SK-MEL-5 (cell line): ENCODE results near the gene DCLK1. TPM values are rescaled to one million over a fixed set of nuclear protein-coding genes. Genes with fewer than 3 reads are reported as not detected.

Experiments used
- DNase-seq: peaks from one replicate; pipeline ENCODE4 v3.0.0-alpha.2; 2016; ENCODE audit warnings: low read depth, low spot score
- in situ Hi-C: cut with HindIII; loops from 2 replicates; pipeline ENCODE4 v1.10.0; 2016; ENCODE audit warnings: low sequenced_read_pairs, high pct_unique_total_duplicates, low pct_unique_long_range_greater_than_20kb
- total RNA-seq: library from RNA; depleted of rRNA; stranded (reverse); fragments of >200 nt; shearing (Covaris generic); gene quantifications from 2 replicates; pipeline ENCODE4 v1.2.3, GENCODE V29; 2014

The DCLK1 gene
- total RNA-seq, 1 experiment from 2014 or later = 35.6 TPM

DNA sequence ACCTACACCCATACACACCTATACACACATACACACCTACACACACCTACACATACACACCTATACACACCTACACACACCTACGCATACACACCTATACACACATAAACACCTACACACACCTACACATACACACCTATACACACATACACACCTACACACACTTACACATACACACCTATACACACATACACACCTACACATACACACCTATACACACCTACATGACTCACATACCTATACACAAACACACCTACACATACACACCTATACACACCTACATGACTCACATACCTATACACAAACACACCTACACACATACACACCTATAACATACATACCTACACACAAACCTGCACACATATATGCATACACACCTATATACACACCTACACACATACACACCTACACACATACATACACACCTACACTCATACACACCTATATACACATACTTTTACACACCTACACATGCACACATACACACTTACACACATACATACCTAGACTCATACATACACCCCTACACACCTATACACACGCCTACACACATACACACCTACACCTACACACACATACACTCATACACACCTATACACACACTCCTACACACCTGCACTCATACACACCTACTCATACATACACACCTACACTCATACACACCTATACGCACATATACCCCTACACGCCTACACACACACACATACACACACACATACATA, 368.0 kb downstream of the DCLK1 start:
- DNase-seq = no peak
- in situ Hi-C loops = no loop called here

DNA sequence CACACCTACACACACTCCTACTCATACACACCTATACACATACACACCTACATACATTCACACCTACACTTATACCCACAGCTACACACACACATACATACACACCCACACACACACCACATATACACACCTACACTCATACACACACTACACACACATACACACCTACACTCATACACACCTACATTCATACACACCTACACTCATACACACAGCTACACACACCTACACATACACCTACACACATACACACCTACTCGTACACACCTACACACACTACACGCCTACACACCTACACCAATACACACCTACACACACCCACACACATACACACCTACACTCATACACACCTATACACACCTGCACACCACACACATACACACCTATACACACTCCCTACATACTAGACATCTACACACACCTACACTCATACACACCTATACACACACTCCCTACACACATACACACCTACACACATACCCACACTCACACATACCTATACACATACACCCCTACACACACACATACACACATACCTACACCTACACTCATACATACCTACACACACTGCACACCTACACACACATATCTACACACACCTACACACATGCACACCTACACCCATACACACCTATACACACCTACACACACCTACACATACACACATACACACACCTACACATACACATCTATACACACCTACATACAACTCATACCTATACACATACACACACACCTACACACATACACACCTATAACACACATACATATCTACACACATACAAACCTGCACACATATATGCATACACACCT, 369.5 kb downstream of the DCLK1 start:
- DNase-seq = no peak
- in situ Hi-C loops = no loop called here

DNA sequence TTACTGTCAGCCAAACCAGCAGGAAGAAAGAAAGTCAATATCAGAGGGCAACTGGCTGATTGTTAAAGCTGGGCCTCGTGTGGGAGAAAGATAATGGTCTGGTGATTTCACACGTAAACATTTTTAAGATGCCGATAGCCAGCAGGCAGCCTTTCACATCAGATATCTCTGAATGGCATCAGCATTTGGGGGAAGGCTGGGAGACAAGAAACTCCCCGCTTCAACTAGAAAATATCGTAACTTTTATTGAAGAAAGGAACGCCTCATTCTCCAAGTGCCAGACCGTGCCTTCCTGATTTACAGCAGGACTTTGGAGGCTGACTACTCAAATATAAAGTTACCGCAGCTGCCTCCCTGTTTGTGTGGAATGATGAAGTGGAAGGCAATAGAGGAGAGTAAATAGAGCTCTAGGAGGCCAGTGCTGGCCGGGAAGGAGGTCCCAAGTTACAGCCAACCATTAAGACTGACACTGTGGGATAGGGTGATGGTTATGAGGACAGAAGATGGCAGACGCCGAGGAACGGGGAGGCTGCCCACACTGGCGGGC, 370.4 kb downstream of the DCLK1 start:
- in situ Hi-C loops = no loop called here
- DNase-seq = no peak

DNA sequence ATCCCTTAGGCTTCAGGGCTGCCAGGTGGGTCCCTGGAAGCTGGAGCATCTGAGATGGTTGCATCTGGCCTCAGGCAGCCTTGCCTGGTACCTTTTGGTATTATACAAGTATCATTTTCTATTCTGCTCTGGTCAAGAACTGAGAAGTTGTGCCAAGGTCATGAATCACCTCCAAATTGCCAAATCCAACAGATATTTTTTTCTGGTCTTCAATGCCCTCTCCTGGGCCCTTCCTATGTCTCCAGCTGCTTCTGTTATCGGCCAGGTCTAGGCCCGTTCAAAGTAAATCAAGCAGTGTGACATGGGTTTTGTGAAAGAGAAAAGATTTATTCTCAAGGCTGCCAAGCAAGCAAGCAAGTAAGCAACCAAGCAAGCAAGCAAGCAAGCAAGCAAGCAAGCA, 383.6 kb downstream of the DCLK1 start:
- in situ Hi-C loops = no loop called here
- no peak for DNase-seq

DNA sequence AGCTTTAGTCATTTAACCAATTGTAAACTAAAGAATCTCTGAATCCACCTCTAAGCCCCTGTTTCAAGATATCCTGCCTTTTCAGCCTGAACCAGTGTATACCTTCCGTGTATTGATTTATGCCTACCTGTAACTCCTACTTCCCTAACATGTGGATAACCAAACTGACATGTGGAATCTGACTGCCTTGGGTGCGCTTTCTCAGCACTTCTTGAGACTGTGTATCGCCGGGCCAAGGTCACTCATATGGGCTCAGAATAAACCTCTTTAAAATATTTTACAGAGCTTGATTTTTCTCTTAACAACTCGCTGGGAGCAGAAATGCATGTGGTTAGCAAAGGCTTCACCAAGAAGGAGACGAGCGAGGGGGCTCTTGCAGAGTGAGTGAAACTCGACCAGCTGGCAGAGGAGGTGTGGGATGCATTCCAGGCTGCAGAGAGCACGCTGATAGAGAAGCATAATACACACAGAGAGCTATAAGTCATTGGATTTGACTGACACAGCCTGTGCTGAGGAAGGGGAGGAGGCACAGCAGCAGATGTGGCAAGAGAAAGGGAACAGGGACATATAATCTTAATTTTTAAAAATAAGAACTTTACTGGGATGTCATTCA, 386.5 kb downstream of the DCLK1 start:
- in situ Hi-C loops = no loop called here
- no peak for DNase-seq

DNA sequence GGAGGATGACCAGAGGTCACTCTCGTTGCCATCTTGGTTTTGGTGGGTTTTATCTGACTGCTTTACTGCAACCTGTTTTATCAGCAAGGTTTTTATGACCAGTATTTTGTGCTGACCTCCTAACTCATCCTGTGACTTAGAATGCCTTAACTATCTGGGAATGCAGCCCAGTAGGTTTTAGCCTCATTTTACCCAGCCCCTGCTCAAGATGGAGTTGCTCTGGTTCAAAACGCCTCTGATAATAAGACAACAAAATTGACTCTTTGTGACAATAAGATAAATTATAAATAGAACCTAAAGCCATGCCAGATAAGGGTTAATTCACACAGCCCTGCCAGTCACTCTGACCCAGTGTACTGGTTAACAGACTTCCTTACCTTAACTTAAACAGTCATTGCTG, 387.0 kb downstream of the DCLK1 start:
- no peak for DNase-seq
- in situ Hi-C loops = no loop called here

DNA sequence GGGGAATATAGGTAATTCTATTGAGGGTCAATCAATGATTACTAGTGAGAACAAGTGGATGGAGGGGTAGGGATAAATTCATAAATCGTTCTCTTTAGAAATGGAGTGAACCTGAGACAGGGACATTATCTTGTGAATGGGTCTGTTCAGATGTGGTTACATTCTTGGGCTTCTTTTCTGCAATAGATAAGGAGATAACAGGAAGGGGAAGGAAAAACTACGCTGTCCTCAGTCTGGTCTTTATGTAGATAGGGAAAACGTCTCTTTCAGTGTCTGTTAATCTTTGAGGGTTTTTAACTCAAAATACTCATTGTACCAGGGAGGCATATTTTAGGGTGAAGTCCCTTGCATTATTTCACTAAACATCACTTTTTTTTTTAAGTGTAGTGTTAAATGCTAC, 388.0 kb downstream of the DCLK1 start:
- DNase-seq = no peak
- in situ Hi-C loops = no loop called here

DNA sequence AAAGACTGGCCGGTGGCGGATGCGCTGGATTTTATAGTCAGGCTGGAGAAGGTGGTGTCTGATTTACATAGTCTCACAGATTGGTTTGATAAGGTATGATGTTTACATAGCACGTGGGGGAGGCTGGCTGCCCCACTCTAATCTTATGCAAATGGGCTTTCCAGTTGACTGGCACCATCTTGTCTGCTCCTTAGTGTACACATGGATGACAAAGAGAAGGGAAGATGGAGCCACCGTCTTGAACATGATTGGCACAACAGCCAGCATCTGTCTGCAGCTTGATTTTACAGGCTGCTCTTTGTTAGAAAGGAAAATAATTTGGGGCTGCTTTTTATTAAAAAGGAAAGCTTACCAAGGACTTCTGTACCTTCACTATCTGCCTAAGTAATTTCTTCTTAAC, 389.5 kb downstream of the DCLK1 start:
- in situ Hi-C loops = no loop called here
- no peak for DNase-seq

DNA sequence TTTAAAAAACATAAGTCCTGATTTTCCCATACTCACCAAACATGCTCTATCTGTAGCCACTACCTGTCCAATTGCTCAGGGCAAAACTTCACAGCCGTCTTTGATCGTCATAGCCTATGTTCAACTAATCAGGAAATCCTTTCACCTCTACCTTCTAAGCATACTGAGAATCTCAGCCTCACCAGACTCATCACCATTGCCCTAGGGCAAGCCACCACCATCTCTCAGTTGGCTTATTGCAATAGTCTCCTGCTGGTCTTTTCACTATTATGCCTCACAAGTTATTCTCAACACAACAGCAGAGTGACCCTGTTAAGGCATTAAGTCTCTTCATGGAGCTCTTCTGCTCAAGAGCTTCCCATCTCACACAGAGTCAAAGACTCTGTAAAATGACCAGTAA, 394.3 kb downstream of the DCLK1 start:
- DNase-seq = no peak
- in situ Hi-C loops = no loop called here

DNA sequence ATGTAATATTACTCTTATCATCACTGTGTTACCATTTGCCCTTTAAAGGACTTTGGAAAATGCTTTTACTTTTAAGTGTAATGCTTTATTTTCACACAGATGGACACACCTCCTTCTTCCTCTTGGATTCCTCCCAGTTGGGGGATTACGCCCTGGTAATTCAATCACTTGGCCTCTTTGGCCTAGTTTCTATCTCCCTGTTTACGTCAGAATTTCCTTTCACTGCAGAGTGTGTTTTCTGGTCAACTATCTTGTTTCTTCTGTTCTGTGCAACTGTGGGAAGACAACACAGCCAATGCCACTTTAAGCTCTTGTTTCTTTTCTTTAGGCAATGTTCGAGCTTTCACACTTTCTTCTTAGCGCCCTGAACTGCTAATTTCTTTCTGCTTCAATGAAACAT, 397.4 kb downstream of the DCLK1 start:
- in situ Hi-C loops = no loop called here
- DNase-seq = no peak

DNA sequence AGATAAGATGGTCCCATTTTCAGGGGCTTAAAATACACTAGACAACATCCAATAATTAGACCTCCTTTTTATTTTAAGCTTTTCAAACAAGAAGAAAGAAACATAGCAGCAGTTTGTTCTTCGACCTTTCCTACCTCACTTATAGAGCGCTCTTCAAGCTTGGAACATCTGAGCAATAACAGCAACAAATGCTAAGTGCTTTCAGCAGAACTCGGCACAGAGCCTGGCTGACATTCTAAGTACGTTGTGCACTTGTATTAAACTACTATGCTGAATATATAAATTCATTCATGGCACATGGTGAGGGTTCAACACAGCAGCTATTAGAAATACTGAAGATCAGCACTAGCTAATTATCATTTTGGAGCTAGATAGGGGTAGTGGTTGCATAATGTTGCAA, 398.6 kb downstream of the DCLK1 start:
- in situ Hi-C loops = no loop called here
- no peak for DNase-seq

DNA sequence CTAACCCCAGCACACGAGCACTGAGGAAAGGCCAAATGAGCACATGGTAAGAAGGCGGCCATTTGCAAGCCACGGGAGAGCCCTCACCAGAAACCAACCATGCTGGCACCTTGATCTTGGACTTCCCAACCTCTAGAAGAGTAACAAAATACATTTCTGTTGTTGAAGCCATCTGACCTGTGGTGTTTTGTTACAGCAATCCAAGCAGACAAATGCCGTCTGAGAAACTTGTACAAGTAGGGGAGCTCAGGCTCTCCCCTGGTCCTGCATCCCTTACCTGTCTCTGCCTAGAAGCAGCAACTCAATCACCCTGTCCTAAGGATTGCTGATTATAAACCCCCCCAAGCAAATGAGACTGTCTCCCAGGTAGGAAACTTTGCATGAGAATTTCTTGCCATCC, 399.7 kb downstream of the DCLK1 start:
- DNase-seq = no peak
- in situ Hi-C loops = no loop called here

DNA sequence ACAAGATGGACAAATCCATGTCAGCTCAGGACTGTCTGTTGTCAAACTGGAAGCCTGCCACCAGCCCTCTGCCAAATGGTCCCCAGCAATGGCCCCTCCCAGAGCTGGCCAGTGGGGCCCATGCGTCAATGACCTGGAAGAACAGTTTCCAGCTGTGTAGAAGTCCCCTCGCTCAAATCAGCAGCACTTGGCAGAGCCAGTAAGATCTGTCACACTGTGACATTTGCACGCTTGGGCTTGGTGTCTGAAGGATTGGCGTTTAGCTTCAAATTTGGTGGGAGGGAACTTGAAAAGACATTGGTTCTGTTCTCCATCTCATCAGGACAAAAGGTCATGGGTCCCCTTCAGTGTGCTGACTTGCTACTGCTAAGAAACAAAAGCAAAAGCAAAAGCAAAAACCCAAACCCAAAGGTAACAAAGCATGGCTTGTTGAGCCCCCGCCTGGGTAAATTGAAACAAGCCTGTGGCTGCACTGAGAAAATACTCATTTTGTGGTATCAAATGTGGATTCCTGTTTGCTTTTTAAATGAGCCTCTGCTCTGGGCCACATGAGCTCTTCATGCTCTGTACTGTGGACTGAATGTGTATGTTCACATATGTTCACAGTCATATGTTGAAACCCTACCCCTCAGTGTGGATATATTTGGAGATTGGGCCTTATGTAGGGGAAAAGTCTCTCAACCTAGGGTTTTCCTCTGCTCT, 401.1 kb downstream of the DCLK1 start:
- in situ Hi-C loops = no loop called here
- DNase-seq = peak; percentile 10

DNA sequence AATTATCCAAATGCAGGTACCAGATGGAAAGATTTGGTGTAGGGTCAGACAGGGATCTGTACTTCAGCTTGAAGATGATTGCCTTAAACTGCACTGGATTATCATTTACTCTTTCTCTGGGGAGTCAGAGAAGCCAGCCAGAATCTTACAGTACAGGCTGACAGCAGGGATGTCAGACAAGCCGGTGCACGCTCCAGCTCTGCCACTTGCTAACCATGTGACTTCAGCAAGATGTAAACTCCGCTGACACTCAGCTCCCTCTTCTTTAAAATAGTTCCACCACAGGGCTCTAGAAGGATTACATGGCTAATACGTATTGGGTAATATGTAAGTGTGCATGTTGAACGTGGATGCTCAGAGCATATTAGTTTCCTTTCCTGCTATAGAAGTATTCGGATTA, 403.3 kb downstream of the DCLK1 start:
- in situ Hi-C loops = no loop called here
- no peak for DNase-seq

DNA sequence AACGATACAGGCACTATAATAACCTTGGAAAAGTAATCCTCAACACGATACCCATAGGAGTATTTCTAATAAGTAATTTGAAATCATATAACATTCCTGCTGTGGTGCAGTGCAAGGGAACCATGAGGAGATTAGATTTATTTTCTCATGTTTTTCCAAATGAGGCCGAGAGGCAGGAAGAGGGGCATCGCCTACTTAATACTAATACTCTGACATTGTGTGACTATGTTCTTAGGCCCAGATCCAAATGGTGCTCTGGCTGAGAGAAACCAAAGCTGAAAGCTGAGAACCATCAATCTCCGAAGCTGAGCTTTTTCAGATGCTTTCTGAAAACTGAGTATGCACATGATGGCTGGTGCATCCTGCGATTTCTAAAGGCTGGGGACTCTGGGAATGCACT, 406.7 kb downstream of the DCLK1 start:
- in situ Hi-C loops = no loop called here

DNA sequence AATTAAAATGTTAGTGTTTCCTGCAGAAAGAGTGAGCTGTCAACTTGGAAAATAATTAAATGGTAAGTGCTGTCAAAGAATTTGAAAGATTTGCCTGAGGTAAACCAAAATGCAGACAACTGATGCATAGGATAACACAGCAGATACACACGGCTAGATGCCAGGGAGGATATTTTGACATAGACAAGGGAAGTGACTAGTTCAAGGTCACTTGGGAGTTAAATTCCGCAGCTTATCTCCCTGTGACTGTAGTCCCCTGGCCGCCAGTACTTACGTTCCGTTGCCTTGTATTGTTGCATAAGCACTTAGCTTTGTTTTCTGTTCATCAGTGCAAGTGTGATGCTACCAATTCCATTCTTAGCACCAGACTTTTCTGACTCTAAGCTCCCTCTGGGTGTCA, 407.4 kb downstream of the DCLK1 start:
- in situ Hi-C loops = no loop called here
- DNase-seq = no peak

More for the DNA sequence above, 406.7 kb downstream of the DCLK1 start:
- no peak for DNase-seq

DNA sequence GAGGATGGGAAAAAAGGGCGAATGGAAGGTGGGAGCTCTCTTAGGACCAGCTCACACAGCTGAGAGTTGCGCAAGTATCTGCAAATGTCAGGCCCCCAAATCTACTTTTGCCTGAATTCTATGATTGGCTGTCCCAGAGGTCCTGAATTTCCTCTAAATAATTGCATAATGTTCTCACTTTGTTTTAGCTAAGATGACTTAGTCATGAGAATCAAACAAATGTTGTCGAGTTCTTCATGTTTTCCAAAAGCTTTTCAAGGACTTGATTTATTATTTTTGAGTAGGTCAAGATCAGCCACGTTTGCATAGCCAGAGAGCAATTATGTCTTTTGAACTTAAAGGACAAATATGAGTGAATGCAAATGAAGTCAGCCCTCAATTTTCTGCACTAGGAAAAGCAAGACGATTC, 408.1 kb downstream of the DCLK1 start:
- in situ Hi-C loops = no loop called here
- DNase-seq = no peak

DNA sequence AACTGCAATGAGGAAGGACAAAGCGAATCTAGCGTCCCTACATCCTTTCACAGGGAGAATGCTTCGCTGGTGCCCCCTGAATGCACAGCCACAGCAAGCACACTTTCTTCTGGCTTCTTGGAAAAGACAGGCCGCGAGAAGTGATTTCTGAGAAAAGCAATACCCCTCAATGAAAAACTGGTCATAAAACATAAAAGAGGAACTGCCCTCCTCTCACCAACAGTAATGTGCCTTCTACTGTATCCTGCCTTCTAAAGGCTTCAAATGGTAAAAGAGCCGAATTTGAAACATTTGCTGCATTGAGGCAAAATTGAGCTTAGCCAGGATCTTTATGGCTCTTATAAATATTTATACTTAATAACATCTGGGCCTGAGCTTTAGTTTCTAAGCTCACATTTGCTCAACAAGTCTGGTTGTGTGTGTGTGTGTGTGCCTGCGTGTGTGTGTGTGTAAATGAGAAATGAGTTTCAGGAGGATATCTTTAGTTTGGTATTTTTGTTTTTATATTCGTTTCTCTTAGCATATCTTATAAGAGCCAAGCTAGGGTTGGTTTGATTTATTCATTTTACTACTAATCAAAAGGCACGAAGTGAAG, 408.6 kb downstream of the DCLK1 start:
- no peak for DNase-seq
- in situ Hi-C loops = no loop called here
